ENCODE measurements around the gene F10. TPM values are rescaled to one million over a fixed set of nuclear protein-coding genes. Genes with fewer than 3 reads are reported as not detected.

The F10 gene
- total and polyA plus RNA-seq, 2 donors (not counting 1 experiment from before 2014, with no cell fraction given): not detected

- Histone ChIP-seq H3K27me3 (replicated peaks in 1 of 4; ENCODE audit: control extremely low read depth in 1 of 4, control insufficient read depth in 3 of 4, insufficient read depth in 4 of 4, low read length in 3 of 4) (peaks cover 0 to 37% (median 3%) of the 10 kb centered on the region in 4 experiments), H3K27ac (ENCODE audit: low read length in 2 of 2) (no peak overlapping the region), H3K9me3 (ENCODE audit: control extremely low read depth in 1 of 3, control insufficient read depth in 2 of 3, insufficient read depth in 1 of 3, low read length in 2 of 3) (peaks cover 0 to 7% (median 0%) of the 10 kb centered on the region in 3 donors), H3K4me1 (ENCODE audit: control insufficient read depth in 2 of 2, insufficient read depth in 2 of 2, low read length in 2 of 2) (peaks cover 0 to 10% of the 10 kb centered on the region in 2 donors), H3K4me3 (ENCODE audit: control extremely low read depth in 1 of 5, extremely low read depth in 1 of 5, insufficient read depth in 1 of 5, low read depth in 2 of 5, low read length in 4 of 5) (no peak overlapping the region), H3K4me2 (replicated peaks; ENCODE audit: low read depth, low read length, poor library complexity, severe bottlenecking) (no peak overlapping the region), H3K9ac (ENCODE audit: low read length) (no peak overlapping the region), H3K79me2 (ENCODE audit: control insufficient read depth, insufficient read depth, low read length) (no peaks in the 10 kb centered on the region), H3K36me3 (replicated peaks in 1 of 2; ENCODE audit: control extremely low read depth in 1 of 2, control insufficient read depth in 1 of 2, extremely low read depth in 1 of 2, insufficient read depth in 2 of 2, low read length in 1 of 2) (no peaks in the 10 kb centered on the region), H4K20me1 (ENCODE audit: control insufficient read depth, insufficient read depth, low read length, poor library complexity, severe bottlenecking) (no peaks in the 10 kb centered on the region), H2AFZ (ENCODE audit: insufficient read depth, low read depth, low read length, poor library complexity, severe bottlenecking) (no peak overlapping the region)
- CTCF ChIA-PET: no interaction called here
- 94% methylated on average over 19 of the region's 20 CpGs for WGBS (ENCODE audit: insufficient coverage)
- TF ChIP-seq EZH2 (IDR thresholded peaks at IDR 0.05; ENCODE audit: borderline replicate concordance, insufficient read depth, low read depth, low read length, poor library complexity, severe bottlenecking): no peak
- TF ChIP-seq, protein P1, sequence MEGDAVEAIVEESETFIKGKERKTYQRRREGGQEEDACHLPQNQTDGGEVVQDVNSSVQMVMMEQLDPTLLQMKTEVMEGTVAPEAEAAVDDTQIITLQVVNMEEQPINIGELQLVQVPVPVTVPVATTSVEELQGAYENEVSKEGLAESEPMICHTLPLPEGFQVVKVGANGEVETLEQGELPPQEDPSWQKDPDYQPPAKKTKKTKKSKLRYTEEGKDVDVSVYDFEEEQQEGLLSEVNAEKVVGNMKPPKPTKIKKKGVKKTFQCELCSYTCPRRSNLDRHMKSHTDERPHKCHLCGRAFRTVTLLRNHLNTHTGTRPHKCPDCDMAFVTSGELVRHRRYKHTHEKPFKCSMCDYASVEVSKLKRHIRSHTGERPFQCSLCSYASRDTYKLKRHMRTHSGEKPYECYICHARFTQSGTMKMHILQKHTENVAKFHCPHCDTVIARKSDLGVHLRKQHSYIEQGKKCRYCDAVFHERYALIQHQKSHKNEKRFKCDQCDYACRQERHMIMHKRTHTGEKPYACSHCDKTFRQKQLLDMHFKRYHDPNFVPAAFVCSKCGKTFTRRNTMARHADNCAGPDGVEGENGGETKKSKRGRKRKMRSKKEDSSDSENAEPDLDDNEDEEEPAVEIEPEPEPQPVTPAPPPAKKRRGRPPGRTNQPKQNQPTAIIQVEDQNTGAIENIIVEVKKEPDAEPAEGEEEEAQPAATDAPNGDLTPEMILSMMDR (IDR thresholded peaks at IDR 0.05): no peak
- DNase-seq: no peak
- intact Hi-C loops (cut with micrococcal nuclease): no loop called here
- POLR2A ChIA-PET: no interaction called here
- Mint-ChIP-seq H3K27me3 (peaks cover 4% of the 10 kb centered on the region), H3K4me1 (peaks cover 10% of the 10 kb centered on the region), H3K4me3 (no peak overlapping the region), H3K27ac (no peak overlapping the region), H3K9me3 (ENCODE audit: insufficient read depth) (peaks cover 3% of the 10 kb centered on the region)
- ATAC-seq (ENCODE audit: low read depth): no peak
Measured at GRCh38 chr13:113159701-113160100, 37.1 kb downstream of the F10 start.

DNA sequence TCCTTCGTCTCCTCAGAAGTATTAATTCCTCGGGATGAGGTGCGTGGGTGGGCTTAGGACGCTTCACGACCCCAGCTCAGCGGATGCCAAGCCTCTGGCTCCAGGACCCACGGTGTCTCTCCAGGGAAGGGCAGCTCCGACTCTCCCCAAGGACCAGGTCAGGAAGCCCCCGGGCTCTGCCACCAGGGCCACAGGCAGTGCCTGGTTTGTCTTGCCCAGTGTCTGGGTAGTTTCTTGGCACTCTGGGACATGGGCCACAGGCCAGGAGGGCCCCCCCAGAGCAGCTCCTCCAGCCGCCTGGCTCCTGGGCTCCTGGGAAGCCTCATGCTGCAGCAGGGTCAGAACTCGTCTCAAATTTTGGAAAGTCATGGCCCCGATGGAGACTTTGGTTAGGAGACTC, 38.4 kb downstream of the F10 start:
- no peaks in the 10 kb centered on the region for H4K20me1 ChIP-seq (ENCODE audit: control insufficient read depth, insufficient read depth, low read length, poor library complexity, severe bottlenecking)
- peaks cover 0 to 7% (median 0%) of the 10 kb centered on the region in 3 donors for H3K9me3 ChIP-seq (ENCODE audit: control extremely low read depth in 1 of 3, control insufficient read depth in 2 of 3, insufficient read depth in 1 of 3, low read length in 2 of 3)
- Mint-ChIP-seq H3K27me3 (peaks cover 4% of the 10 kb centered on the region), H3K4me3 (no peak overlapping the region), H3K4me1 (peaks cover 9% of the 10 kb centered on the region), H3K9me3 (ENCODE audit: insufficient read depth) (no peaks in the 10 kb centered on the region), H3K27ac (no peak overlapping the region)
- no peak overlapping the region for H2AFZ ChIP-seq (ENCODE audit: insufficient read depth, low read depth, low read length, poor library complexity, severe bottlenecking)
- peaks cover 0 to 10% of the 10 kb centered on the region in 2 donors for H3K4me1 ChIP-seq (ENCODE audit: control insufficient read depth in 2 of 2, insufficient read depth in 2 of 2, low read length in 2 of 2)
- no peaks in the 10 kb centered on the region for H3K36me3 ChIP-seq (replicated peaks in 1 of 2; ENCODE audit: control extremely low read depth in 1 of 2, control insufficient read depth in 1 of 2, extremely low read depth in 1 of 2, insufficient read depth in 2 of 2, low read length in 1 of 2)
- no peak for DNase-seq
- H3K27me3 ChIP-seq (replicated peaks in 1 of 4; ENCODE audit: control extremely low read depth in 1 of 4, control insufficient read depth in 3 of 4, insufficient read depth in 4 of 4, low read length in 3 of 4): peaks cover 0 to 37% (median 3%) of the 10 kb centered on the region in 4 experiments
- H3K4me2 ChIP-seq (replicated peaks; ENCODE audit: low read depth, low read length, poor library complexity, severe bottlenecking): no peak overlapping the region
- ChIA-PET POLR2A (no interaction called here), CTCF (no interaction called here)
- intact Hi-C loops (cut with micrococcal nuclease): no loop called here
- no peak overlapping the region for H3K27ac ChIP-seq (ENCODE audit: low read length in 2 of 2)
- WGBS (ENCODE audit: insufficient coverage): 79% methylated on average over 12 of the region's 12 CpGs
- no peak overlapping the region for H3K4me3 ChIP-seq (ENCODE audit: control extremely low read depth in 1 of 5, extremely low read depth in 1 of 5, insufficient read depth in 1 of 5, low read depth in 2 of 5, low read length in 4 of 5)
- no peak for TF ChIP-seq EZH2 (IDR thresholded peaks at IDR 0.05; ENCODE audit: borderline replicate concordance, insufficient read depth, low read depth, low read length, poor library complexity, severe bottlenecking)
- TF ChIP-seq, protein P1 (IDR thresholded peaks at IDR 0.05): no peak
- ATAC-seq (ENCODE audit: low read depth): no peak
- H3K79me2 ChIP-seq (ENCODE audit: control insufficient read depth, insufficient read depth, low read length): no peaks in the 10 kb centered on the region
- no peak overlapping the region for H3K9ac ChIP-seq (ENCODE audit: low read length)
